K562 (cell line): Measurements from ENCODE around the gene PTCHD4. TPM values are rescaled to one million over a fixed set of nuclear protein-coding genes. Genes with fewer than 3 reads are reported as not detected.

Experiments
- ATAC-seq: fragments of 200-7000 bp; cut with Tn5 transposase; 3 replicates; pipeline ENCODE4 v1.9.1; 2020; ENCODE audit warnings: moderate library complexity
- BruUV-seq: library from RNA; stranded (reverse); fragments of 400-500 nt; replicated peaks from 2 replicates; lab custom pipeline; 2021; lab: Mats Ljungman, UMichigan
- CTCF ChIA-PET: fragments of 300-600 bp; formaldehyde crosslinking; extraction: SDS; loops from one replicate; lab custom pipeline; 2021; ENCODE audit warnings: low intra/inter-chr PET ratio; lab: Yijun Ruan, JAX
- POLR2A ChIA-PET: fragments of 300-600, 350-650 bp; sonication (Branson Sonifier 250); formaldehyde crosslinking; extraction: SDS; loops from one replicate; lab custom pipeline; 2021; ENCODE audit warnings: antibody characterized with exemption, inconsistent platforms; lab: Yijun Ruan, JAX
- DNase-seq, 4 experiments: peaks; one replicate each; pipeline versions ENCODE4 v3.0.0 to v3.0.0-alpha.2; 2011 to 2018; ENCODE audit warnings: low spot score in 3 of 4, mixed read lengths in 3 of 4; ENCODE audit errors: extremely low read depth in 1 of 4
- FAIRE-seq: peaks from 2 replicates; lab custom pipeline; 2011; peaks lifted over from hg19 to GRCh38; lab: Jason Lieb, UNC
- H2AFZ ChIP-seq: 2 replicates; pipeline ENCODE4 v1.6.0; 2011; ENCODE audit warnings: low read depth, low read length, control low read depth, inconsistent platforms
- H3K27ac ChIP-seq: fragments of 200-600 bp; 3 replicates; pipeline ENCODE4 v1.8.0; 2011; ENCODE audit warnings: low read depth, mild to moderate bottlenecking, control low read depth, inconsistent platforms, low read length, moderate library complexity, mixed read lengths; ENCODE audit errors: extremely low read depth
- H3K27me3 ChIP-seq, 2 experiments: fragments of 300-600 bp in 1 of 2; 2 replicates in 1 of 2; 3 replicates in 1 of 2; pipeline versions ENCODE4 v1.6.0 to v1.8.0; 2011; ENCODE audit warnings: inconsistent platforms in 2 of 2, low read length in 2 of 2, mild to moderate bottlenecking in 1 of 2, mixed read lengths in 1 of 2, moderate library complexity in 1 of 2; ENCODE audit not compliant: control insufficient read depth in 2 of 2, insufficient read depth in 2 of 2
- H3K36me3 ChIP-seq: fragments of 300-600 bp; 3 replicates; pipeline ENCODE4 v1.8.0; 2011; ENCODE audit warnings: mild to moderate bottlenecking, low read length, inconsistent platforms; ENCODE audit not compliant: control insufficient read depth, insufficient read depth
- H3K4me1 ChIP-seq, 2 experiments: fragments of 200-600 bp in 1 of 2; replicated peaks in 1 of 2; 2 replicates in 1 of 2; 3 replicates in 1 of 2; pipeline versions ENCODE4 v1.5.1 to v1.8.0; 2011; ENCODE audit warnings: inconsistent platforms in 2 of 2, low read length in 2 of 2, mild to moderate bottlenecking in 1 of 2, mixed read lengths in 1 of 2, moderate library complexity in 1 of 2; ENCODE audit not compliant: control insufficient read depth in 2 of 2, insufficient read depth in 2 of 2
- H3K4me2 ChIP-seq: 2 replicates; pipeline ENCODE4 v1.6.1; 2011; ENCODE audit warnings: low read length, control low read depth, inconsistent platforms, mixed read lengths; ENCODE audit not compliant: insufficient read depth
- H3K4me3 ChIP-seq: fragments of 200-600 bp; sonication (generic), shearing (Covaris generic); 2 replicates; pipeline ENCODE4 v1.5.1; 2016; ENCODE audit warnings: control low read depth, inconsistent platforms
- H3K79me2 ChIP-seq: fragments of 200-600 bp; 3 replicates; pipeline ENCODE4 v1.8.0; 2011; ENCODE audit warnings: low read length, inconsistent platforms; ENCODE audit not compliant: control insufficient read depth, insufficient read depth
- H3K9ac ChIP-seq, 2 experiments: 2 replicates each; pipeline versions ENCODE4 v1.6.0 to v1.6.1; 2011; ENCODE audit warnings: low read depth in 2 of 2, low read length in 2 of 2, control low read depth in 1 of 2, inconsistent platforms in 1 of 2, mild to moderate bottlenecking in 1 of 2, mixed read lengths in 1 of 2; ENCODE audit not compliant: insufficient read depth in 1 of 2
- H3K9me1 ChIP-seq: one replicate; pipeline ENCODE4 v1.6.0; 2011; ENCODE audit warnings: inconsistent platforms, mild to moderate bottlenecking, low read length, moderate library complexity; ENCODE audit not compliant: control insufficient read depth, insufficient read depth
- H3K9me3 ChIP-seq: replicated peaks from 2 replicates; pipeline ENCODE4 v1.5.1; 2011; ENCODE audit warnings: low read depth, low read length, inconsistent platforms; ENCODE audit not compliant: control insufficient read depth, insufficient read depth
- H4K20me1 ChIP-seq: replicated peaks from 2 replicates; pipeline ENCODE4 v1.6.1; 2011; ENCODE audit warnings: low read length, inconsistent platforms, mixed read lengths; ENCODE audit not compliant: control insufficient read depth, insufficient read depth
- BCL6 ChIP-seq: fragments of 250-450 bp; sonication (Bioruptor Pico); IDR thresholded peaks from 2 replicates; pipeline ENCODE4 v1.4.0; 2020
- ILF3 ChIP-seq: fragments of 450-650 bp; IDR thresholded peaks from 2 replicates; pipeline ENCODE4 v1.6.1; 2018; ENCODE audit warnings: antibody characterized with exemption, mild to moderate bottlenecking, moderate library complexity, borderline replicate concordance
- NBN ChIP-seq: fragments of 450-650 bp; IDR thresholded peaks from 2 replicates; pipeline ENCODE4 v1.6.1; 2016; ENCODE audit warnings: low read depth, mild to moderate bottlenecking
- RFX7 ChIP-seq: fragments of 250-450 bp; sonication (Bioruptor Pico); IDR thresholded peaks from 2 replicates; pipeline ENCODE4 v1.5.1; 2021; ENCODE audit warnings: mild to moderate bottlenecking
- SPI1 ChIP-seq: IDR thresholded peaks from 2 replicates; pipeline ENCODE4 v1.6.1; 2011; ENCODE audit warnings: low read depth, low read length, control low read depth, borderline replicate concordance
- TSHZ1 ChIP-seq: fragments of 250-450 bp; sonication (Bioruptor Pico); IDR thresholded peaks from 2 replicates; pipeline ENCODE4 v1.4.0; 2020; ENCODE audit warnings: mild to moderate bottlenecking, moderate library complexity
- UBTF ChIP-seq, 2 experiments: IDR thresholded peaks; 2 replicates each; pipeline ENCODE4 v1.6.1; 2012; ENCODE audit warnings: improper control_type of control experiment in 2 of 2, low read depth in 2 of 2, low read length in 2 of 2, borderline replicate concordance in 1 of 2
- ZNF140 ChIP-seq: fragments of 250-450 bp; sonication (Bioruptor Pico); IDR thresholded peaks from 2 replicates; pipeline ENCODE4 v1.8.0; 2021; ENCODE audit warnings: moderate library complexity, mild to moderate bottlenecking, inconsistent platforms
- ZNF830 ChIP-seq: fragments of 250-450 bp; sonication (Bioruptor Pico); IDR thresholded peaks from 2 replicates; pipeline ENCODE4 v1.5.0; 2021; ENCODE audit warnings: mild to moderate bottlenecking
- in situ Hi-C: fragments of 300-500 bp; cut with MboI; formaldehyde crosslinking; loops from 4 replicates; pipeline ENCODE4 v1.15.0; 2018; ENCODE audit warnings: inconsistent platforms, mixed read lengths
- intact Hi-C: fragments of 100-400 bp; cut with micrococcal nuclease; formaldehyde crosslinking; loops from 2 replicates; pipeline ENCODE4 v1.14.2; 2022
- polyA plus RNA-seq, 8 experiments: library from polyadenylated mRNA; depleted of rRNA in 4 of 8; stranded (reverse) in 5 of 8; unstranded in 3 of 8; fragments of >200 nt; fragmentation: Nextera tagmentation in 2 of 8; fragmentation: Illumina TruSeq in 1 of 8; extraction: Ambion mirVana in 2 of 8; extraction: Trizol in 1 of 8; gene quantifications; 2 replicates each; pipeline versions ENCODE4 v1.2.1 to v1.2.3, GENCODE V29; 2011 to 2014; ENCODE audit warnings: inconsistent platforms in 1 of 8, missing spikeins in 1 of 8
- total RNA-seq, 7 experiments: library from RNA; depleted of rRNA in 6 of 7; stranded (reverse); fragments of >200 nt in 6 of 7; fragmentation: Illumina TruSeq in 2 of 7; extraction: Trizol in 2 of 7; gene quantifications; 2 replicates each; pipeline versions ENCODE4 v1.2.1 to v1.2.3, GENCODE V29; 2011 to 2021; ENCODE audit warnings: low replicate concordance in 1 of 7
- TF ChIP-seq, protein P1 (sequence below): sonication (generic); formaldehyde crosslinking; IDR thresholded peaks from 2 replicates; pipeline ENCODE4 v1.8.1; 2023; ENCODE audit warnings: mild to moderate bottlenecking, missing genetic modification reagents
- TF ChIP-seq, protein P2 (sequence below): fragments of 450-650 bp; formaldehyde crosslinking; conservative IDR thresholded peaks from 2 replicates; pipeline ENCODE4 v1.4.0; 2022; ENCODE audit warnings: mild to moderate bottlenecking, missing genetic modification characterization

Gene PTCHD4
- total and polyA plus RNA-seq, 9 of the 15 experiments (the other 6 are each of a cell fraction or from before 2014, with no cell fraction given), result not detected

GRCh38 chr6:48080227-48081009 is 30.6 kb downstream of the PTCHD4 start (continued):
- TF ChIP-seq, protein P1, sequence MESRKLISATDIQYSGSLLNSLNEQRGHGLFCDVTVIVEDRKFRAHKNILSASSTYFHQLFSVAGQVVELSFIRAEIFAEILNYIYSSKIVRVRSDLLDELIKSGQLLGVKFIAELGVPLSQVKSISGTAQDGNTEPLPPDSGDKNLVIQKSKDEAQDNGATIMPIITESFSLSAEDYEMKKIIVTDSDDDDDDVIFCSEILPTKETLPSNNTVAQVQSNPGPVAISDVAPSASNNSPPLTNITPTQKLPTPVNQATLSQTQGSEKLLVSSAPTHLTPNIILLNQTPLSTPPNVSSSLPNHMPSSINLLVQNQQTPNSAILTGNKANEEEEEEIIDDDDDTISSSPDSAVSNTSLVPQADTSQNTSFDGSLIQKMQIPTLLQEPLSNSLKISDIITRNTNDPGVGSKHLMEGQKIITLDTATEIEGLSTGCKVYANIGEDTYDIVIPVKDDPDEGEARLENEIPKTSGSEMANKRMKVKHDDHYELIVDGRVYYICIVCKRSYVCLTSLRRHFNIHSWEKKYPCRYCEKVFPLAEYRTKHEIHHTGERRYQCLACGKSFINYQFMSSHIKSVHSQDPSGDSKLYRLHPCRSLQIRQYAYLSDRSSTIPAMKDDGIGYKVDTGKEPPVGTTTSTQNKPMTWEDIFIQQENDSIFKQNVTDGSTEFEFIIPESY, result no peak
- no peak for TF ChIP-seq BCL6 (CRISPR knock-in tag)

DNA sequence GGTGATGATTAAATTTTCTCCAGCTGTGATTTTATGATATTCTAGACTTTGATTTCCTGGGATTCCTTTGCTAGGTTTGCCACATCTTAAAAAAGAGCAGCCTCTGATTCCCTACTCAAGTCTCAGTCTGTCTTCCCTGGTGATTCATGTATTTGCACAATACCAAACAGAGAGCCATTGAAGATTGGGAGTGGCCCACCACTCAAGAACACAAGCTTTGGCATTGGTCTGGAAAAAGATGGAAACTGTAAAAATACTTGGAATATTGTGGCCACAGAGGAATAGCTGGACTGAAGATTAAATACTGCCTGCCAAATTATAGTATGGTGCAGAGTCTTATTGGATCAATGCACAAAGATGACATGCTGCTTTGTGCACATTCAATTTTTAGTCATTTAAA is 32.9 kb downstream of the PTCHD4 start:
- H3K27ac ChIP-seq, result no peak overlapping the region
- no peak overlapping the region for H3K9ac ChIP-seq
- no peak overlapping the region for H3K4me3 ChIP-seq
- no peak for FAIRE-seq
- H3K4me2 ChIP-seq, result no peak overlapping the region
- no peak overlapping the region for H2AFZ ChIP-seq
- intact Hi-C loops, result no loop called here
- no peaks in the 10 kb centered on the region for H3K4me1 ChIP-seq
- H3K79me2 ChIP-seq, result no peaks in the 10 kb centered on the region
- DNase-seq, result no peak
- ATAC-seq, result no peak
- no peaks in the 10 kb centered on the region for H3K9me1 ChIP-seq
- H3K9me3 ChIP-seq, result no peaks in the 10 kb centered on the region
- CTCF ChIA-PET, result no interaction called here
- H4K20me1 ChIP-seq, result no peaks in the 10 kb centered on the region
- in situ Hi-C loops, result no loop called here
- no TSS peak for BruUV-seq
- H3K27me3 ChIP-seq, result no peaks in the 10 kb centered on the region
- POLR2A ChIA-PET, result no interaction called here
- H3K36me3 ChIP-seq, result no peaks in the 10 kb centered on the region
- no peak for TF ChIP-seq TSHZ1
- TF ChIP-seq UBTF (IDR thresholded peaks at IDR 0.05; ENCODE audit: borderline replicate concordance in 1 of 2, low read depth in 2 of 2, low read length in 2 of 2), result no peak
- TF ChIP-seq SPI1, result no peak
- no peak for TF ChIP-seq ZNF830 (CRISPR knock-in tag)
- no peak for TF ChIP-seq RFX7
- no peak for TF ChIP-seq ILF3
- TF ChIP-seq NBN, result no peak
- TF ChIP-seq ZNF140 (CRISPR knock-in tag), result no peak
- TF ChIP-seq, protein P2, sequence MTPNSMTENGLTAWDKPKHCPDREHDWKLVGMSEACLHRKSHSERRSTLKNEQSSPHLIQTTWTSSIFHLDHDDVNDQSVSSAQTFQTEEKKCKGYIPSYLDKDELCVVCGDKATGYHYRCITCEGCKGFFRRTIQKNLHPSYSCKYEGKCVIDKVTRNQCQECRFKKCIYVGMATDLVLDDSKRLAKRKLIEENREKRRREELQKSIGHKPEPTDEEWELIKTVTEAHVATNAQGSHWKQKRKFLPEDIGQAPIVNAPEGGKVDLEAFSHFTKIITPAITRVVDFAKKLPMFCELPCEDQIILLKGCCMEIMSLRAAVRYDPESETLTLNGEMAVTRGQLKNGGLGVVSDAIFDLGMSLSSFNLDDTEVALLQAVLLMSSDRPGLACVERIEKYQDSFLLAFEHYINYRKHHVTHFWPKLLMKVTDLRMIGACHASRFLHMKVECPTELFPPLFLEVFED, result no peak
